GM12891 (cell line): ENCODE data around the gene DHRS4L2.
"Not testable (repeated sequence)": the region's sequence is repeated elsewhere in the genome, so short reads cannot be mapped to it uniquely, and the experiment has no call there.

Experiments
- POLR2A ChIP-seq: IDR thresholded peaks from 2 replicates; pipeline ENCODE4 v1.6.1; 2011; ENCODE audit warnings: low read depth, low read length, control low read depth
- SPI1 ChIP-seq: IDR thresholded peaks from 2 replicates; pipeline ENCODE4 v1.6.1; 2011; ENCODE audit warnings: low read depth, low read length, control low read depth
- TAF1 ChIP-seq: IDR thresholded peaks from 2 replicates; pipeline ENCODE4 v1.6.1; 2011; ENCODE audit warnings: low read depth, low read length, control low read depth

GRCh38 chr14:23990961-23991360 is 2.2 kb downstream of the DHRS4L2 start:
- not testable (repeated sequence) for TF ChIP-seq POLR2A, TAF1, SPI1
